AG10803 (cell line): ENCODE data around the gene LCN10.
"Not testable (repeated sequence)": the region's sequence is repeated elsewhere in the genome, so short reads cannot be mapped to it uniquely, and the experiment has no call there.

Experiments used
- DNase-seq: peaks from one replicate; pipeline ENCODE4 v3.0.0; 2010; ENCODE audit warnings: low read depth
- H3K4me3 ChIP-seq: 2 replicates; pipeline ENCODE4 v1.5.1; 2011; ENCODE audit warnings: mild to moderate bottlenecking, low read length, control low read depth
- TF ChIP-seq, protein P1 (sequence below): conservative IDR thresholded peaks from 2 replicates; pipeline ENCODE4 v1.5.1; 2011; ENCODE audit warnings: mild to moderate bottlenecking, low read length, control low read depth, inconsistent platforms

LCN10 gene

GRCh38 chr9:136711751-136712689, 30.7 kb downstream of the LCN10 start, which contains the start of gene DIPK1B:
TSS of gene DIPK1B (plus strand) at chr9:136712572. CDS start at chr9:136712666, 94 bp downstream.
- TF ChIP-seq, protein P1, sequence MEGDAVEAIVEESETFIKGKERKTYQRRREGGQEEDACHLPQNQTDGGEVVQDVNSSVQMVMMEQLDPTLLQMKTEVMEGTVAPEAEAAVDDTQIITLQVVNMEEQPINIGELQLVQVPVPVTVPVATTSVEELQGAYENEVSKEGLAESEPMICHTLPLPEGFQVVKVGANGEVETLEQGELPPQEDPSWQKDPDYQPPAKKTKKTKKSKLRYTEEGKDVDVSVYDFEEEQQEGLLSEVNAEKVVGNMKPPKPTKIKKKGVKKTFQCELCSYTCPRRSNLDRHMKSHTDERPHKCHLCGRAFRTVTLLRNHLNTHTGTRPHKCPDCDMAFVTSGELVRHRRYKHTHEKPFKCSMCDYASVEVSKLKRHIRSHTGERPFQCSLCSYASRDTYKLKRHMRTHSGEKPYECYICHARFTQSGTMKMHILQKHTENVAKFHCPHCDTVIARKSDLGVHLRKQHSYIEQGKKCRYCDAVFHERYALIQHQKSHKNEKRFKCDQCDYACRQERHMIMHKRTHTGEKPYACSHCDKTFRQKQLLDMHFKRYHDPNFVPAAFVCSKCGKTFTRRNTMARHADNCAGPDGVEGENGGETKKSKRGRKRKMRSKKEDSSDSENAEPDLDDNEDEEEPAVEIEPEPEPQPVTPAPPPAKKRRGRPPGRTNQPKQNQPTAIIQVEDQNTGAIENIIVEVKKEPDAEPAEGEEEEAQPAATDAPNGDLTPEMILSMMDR = no peak
- no peak for DNase-seq
- H3K4me3 ChIP-seq = no peak within 1 kb of the TSS

DNA sequence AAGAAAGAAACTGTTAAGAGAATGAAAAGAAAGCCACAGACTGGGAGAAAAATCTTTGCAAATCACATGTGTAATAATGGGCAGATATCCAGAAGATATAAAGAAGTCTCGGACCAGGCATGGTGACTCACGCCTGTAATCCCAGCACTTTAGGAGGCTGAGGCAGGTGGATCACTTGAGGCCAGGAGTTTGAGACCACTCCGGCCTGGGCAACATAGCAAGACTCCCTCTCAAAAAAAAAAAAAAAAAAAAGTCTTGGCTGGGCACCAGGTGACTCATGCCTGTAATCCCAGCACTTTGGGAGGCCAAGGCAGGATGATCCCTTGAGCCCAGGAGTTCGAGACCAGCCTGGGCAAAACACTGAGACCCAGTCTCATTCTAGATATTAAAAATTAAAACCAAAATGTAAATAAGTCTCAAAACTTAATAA, 31.5 kb downstream of the LCN10 start:
- not testable (repeated sequence) for H3K4me3 ChIP-seq
- peak; percentile 48 for DNase-seq

DNA sequence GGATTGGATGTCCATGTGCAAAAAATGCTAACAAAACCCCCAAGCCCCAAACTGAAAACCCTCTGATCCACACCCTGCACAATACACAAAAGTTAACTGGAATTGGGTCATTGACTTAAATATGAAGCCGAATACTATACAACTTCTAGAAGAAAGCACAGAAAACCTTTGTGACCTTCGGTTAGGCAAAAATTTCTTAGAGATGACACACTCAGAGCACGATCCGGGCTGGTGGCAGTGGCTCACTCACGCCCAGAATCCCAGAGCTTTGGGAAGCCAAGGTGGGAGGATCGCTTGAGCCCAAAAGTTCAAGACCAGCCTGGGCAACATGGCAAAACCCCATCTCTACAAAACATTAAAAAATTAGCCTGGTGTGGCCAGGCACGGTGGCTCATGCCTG, 32.2 kb downstream of the LCN10 start:
- no peak overlapping the region for H3K4me3 ChIP-seq
- TF ChIP-seq, protein P1 = no peak
- no peak for DNase-seq

DNA sequence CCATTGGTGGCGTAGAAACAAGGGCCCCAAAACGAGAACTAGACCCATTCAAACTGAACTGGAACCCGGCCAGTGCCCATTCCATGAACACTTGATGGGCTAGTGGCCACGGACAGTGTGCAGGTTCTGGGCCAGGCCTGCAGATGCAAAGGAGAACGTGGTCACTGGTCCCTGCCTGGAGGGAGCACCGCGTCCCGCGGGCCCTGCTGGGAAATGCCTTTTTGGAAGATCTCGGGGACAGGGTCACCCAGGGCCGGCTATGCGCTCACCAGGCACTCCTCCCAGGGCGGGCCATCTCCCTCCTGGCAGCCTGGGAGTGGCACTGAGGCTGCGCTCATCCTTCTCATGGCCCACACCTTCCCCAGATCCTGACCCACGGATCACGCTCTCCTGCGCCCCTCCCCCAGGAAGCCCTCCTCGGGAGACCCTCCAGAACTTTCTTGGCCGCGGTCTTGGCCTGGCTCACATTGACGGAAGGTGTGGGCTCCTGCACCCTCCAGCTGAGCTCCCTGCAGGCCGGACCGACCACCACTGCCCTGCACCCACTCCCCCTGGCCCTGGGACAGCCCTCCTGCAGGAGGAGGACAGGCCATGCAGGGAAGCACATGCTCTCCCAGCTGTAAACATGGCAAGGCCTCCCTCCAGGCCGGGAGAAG, 33.2 kb downstream of the LCN10 start:
- H3K4me3 ChIP-seq = no peak overlapping the region
- TF ChIP-seq, protein P1 = no peak
- DNase-seq = no peak

DNA sequence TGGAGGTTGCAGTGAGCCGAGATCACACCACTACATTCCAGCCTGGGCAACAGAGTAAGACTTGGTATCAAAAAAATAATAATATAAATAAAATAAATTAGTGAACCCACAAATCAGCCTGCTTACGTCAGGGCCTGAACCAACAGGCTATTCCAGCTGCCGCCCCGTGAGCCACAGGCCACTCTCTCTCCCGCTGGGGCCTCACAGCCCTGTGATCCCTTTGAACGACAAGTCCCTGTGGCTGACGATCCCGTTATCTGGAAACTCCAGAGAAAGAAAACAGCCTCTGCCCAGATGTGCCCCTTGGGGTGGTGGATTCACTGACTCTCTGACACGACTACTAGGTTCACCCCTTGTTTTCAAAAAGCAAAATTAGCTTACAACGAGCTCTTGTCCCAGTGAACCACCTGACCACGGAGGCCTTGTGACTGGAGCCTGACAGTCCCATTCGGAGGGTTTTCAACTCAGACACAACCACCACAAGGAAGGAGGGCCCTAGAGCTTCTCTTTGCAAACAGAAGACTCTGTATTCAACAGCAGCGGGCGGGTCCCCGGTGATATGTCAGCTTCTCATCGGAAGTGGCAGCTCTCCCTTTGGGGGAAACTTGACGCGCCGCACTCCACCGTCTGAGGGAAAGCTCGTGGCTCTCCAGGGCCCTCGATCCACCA, 34.8 kb downstream of the LCN10 start:
- no peak overlapping the region for H3K4me3 ChIP-seq
- DNase-seq = no peak
- TF ChIP-seq, protein P1 = no peak

- DNase-seq = no peak
- TF ChIP-seq, protein P1 = no peak
- no peak overlapping the region for H3K4me3 ChIP-seq
These were observed 35.7 kb downstream of the LCN10 start for GRCh38 chr9:136707011-136707410.

- H3K4me3 ChIP-seq = no peak overlapping the region
- DNase-seq = no peak
- TF ChIP-seq, protein P1 = no peak
These were observed 37.2 kb downstream of the LCN10 start for GRCh38 chr9:136705564-136705963.

DNA sequence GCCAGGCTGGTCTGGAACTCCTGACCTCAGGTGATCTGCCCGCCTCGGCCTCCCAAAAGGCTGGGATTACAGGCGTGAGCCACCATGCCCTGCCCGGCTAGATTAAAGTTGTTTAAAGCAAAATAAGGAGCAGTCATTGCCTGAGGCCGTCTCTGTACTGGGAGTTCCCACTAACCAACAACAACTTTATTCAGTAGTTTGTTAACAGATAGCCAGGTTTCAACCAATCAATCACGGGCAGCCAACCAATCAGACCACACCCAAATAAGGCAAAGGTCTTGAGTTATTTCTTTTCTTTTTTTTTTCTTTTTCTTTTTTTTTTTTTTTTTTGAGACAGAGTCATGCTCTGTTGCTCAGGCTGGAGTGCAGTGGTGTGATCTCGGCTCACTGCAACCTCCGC, 38.0 kb downstream of the LCN10 start:
- DNase-seq, H3K4me3 ChIP-seq: not testable (repeated sequence)
